Measurements from ENCODE around the gene NR1H3. TPM values are rescaled to one million over a fixed set of nuclear protein-coding genes. Genes with fewer than 3 reads are reported as not detected.

The NR1H3 gene
- total and polyA plus RNA-seq, 4 donors: 35.0 to 62.0 (median 57.0) TPM

DNA sequence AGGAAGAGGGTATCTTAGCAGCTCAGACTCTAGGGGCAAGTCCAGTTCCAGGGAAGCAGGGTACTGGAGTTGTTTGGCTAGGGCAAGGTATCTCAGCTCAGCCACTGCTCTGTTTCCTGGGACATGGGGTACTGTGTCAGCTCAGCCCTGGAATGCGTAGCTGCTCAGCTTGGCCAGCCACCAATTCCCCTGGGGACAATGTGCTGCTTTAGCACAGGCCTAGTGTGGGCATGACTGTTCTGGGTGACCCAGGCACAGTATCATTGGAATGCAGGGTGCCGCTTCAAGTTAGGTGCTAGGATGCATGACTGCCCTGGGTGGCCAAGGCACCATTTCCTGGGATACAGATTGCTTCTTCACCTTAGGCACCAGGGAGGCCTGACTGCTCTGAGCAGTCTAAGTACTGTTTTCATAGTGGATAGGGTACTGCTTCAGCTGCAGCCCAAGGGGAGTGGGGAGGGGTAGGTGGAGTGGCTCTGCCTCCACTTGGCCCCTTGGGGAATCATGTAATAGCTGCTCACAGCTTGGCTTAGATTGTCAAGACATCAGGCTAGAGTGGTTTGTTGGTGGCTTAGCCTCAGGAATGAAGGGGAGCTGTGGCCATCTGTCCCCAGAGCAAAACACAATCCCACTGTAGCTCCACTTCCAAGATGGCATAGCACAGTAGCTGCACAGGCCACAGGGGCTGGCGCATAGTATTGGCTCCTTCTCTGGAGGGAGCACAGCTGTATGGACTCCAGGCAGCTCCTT is 48.1 kb downstream of the NR1H3 start:
- no peak overlapping the region for H3K4me3 ChIP-seq
- no peaks in the 10 kb centered on the region for H3K27me3 ChIP-seq (ENCODE audit: control insufficient read depth in 3 of 3, insufficient read depth in 3 of 3, low read length in 2 of 3)
- TF ChIP-seq, protein P1, sequence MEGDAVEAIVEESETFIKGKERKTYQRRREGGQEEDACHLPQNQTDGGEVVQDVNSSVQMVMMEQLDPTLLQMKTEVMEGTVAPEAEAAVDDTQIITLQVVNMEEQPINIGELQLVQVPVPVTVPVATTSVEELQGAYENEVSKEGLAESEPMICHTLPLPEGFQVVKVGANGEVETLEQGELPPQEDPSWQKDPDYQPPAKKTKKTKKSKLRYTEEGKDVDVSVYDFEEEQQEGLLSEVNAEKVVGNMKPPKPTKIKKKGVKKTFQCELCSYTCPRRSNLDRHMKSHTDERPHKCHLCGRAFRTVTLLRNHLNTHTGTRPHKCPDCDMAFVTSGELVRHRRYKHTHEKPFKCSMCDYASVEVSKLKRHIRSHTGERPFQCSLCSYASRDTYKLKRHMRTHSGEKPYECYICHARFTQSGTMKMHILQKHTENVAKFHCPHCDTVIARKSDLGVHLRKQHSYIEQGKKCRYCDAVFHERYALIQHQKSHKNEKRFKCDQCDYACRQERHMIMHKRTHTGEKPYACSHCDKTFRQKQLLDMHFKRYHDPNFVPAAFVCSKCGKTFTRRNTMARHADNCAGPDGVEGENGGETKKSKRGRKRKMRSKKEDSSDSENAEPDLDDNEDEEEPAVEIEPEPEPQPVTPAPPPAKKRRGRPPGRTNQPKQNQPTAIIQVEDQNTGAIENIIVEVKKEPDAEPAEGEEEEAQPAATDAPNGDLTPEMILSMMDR (IDR thresholded peaks at IDR 0.05; ENCODE audit: control extremely low read depth, extremely low read depth): no peak
- 94 to 97% methylated on average over 3 of the region's 3 CpGs for WGBS, 2 donors
- no peak for DNase-seq
- peaks cover 0 to 3% (median 0%) of the 10 kb centered on the region in 4 donors for H3K9me3 ChIP-seq (ENCODE audit: control insufficient read depth in 4 of 4, insufficient read depth in 3 of 4, low read length in 3 of 4)
- no peak for ATAC-seq (ENCODE audit: insufficient read depth, low FRiP score)
- H3K9ac ChIP-seq (ENCODE audit: insufficient read depth in 1 of 2, low read length in 2 of 2): no peak overlapping the region
- peaks cover 15 to 63% (median 38%) of the 10 kb centered on the region in 4 donors for H3K36me3 ChIP-seq (ENCODE audit: control insufficient read depth in 4 of 4, insufficient read depth in 4 of 4, low read length in 4 of 4)
- H3K27ac ChIP-seq (ENCODE audit: low read depth in 1 of 2, low read length in 1 of 2): peak overlapping the region in 1 of 2 donors; percentile 87
- peaks cover 0 to 8% (median 0%) of the 10 kb centered on the region in 5 donors for H3K4me1 ChIP-seq (ENCODE audit: control insufficient read depth in 5 of 5, insufficient read depth in 5 of 5, low read length in 5 of 5)

DNA sequence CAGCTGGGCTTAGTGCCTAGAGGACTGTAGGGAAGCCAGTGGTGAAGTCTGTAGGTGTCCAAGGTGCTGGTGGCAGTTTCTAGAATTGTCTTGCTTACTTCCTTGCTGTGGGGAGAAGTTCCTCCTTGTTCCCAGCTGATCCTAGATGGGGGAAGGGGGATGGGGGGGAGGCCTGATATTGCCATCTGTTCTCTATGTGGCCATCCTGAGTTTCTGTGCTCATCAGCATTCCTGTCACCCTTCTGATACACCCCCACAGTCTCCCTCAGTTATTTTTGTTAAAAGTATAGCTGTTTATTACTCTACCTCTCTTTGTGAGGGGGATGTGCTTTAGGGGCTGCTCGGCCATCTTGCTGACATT is 48.7 kb downstream of the NR1H3 start:
- TF ChIP-seq, protein P1 (IDR thresholded peaks at IDR 0.05; ENCODE audit: control extremely low read depth, extremely low read depth): no peak
- ATAC-seq (ENCODE audit: insufficient read depth, low FRiP score) (no peak), DNase-seq (no peak)
- Histone ChIP-seq H3K9ac (ENCODE audit: insufficient read depth in 1 of 2, low read length in 2 of 2) (no peak overlapping the region), H3K9me3 (ENCODE audit: control insufficient read depth in 4 of 4, insufficient read depth in 3 of 4, low read length in 3 of 4) (peaks cover 0 to 3% (median 0%) of the 10 kb centered on the region in 4 donors), H3K4me1 (ENCODE audit: control insufficient read depth in 5 of 5, insufficient read depth in 5 of 5, low read length in 5 of 5) (peaks cover 0 to 8% (median 0%) of the 10 kb centered on the region in 5 donors), H3K27ac (ENCODE audit: low read depth in 1 of 2, low read length in 1 of 2) (peak overlapping the region in 1 of 2 donors; percentile 58), H3K4me3 (no peak overlapping the region), H3K27me3 (ENCODE audit: control insufficient read depth in 3 of 3, insufficient read depth in 3 of 3, low read length in 2 of 3) (no peaks in the 10 kb centered on the region), H3K36me3 (ENCODE audit: control insufficient read depth in 4 of 4, insufficient read depth in 4 of 4, low read length in 4 of 4) (peaks cover 20 to 67% (median 39%) of the 10 kb centered on the region in 4 donors)
- WGBS, 2 donors: 89 to 93% methylated on average over 1 of the region's 1 CpG

DNA sequence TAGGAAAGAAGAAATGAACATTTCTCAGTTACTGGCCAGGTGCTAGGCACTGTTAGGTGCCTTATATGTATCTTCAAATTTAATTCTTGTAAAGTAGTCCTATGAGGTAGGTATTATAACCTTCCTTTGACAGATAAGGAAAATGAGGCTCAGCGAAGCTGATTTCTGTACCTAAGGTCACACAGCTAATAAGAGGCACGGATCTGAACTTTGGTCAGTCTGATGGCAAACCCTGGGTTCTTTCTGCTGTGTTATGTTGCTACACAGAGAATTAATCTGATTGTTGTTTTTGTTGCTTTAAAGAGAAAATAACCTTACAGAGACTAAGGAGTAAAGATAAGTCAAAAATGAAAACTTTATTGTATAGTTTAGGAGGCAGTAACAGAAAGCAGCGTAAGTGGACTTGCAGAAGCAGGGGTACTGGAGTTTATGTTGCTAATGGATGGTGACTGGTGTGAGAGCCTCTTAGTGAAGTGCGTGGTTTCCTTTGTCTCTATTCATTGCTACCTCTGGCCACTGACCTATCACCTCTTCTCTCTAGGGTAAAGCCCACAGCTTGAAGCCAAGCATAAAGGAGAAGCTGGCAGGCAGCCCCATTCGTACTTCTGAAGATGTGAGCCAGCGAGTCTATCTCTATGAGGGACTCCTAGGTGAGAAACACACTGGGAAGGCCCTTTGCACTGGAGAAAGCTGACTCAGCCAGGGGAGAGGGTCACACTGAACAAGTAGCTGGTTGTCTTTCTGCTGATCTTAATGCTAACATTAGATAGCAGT is 50.4 kb downstream of the NR1H3 start:
- no peak for DNase-seq
- Histone ChIP-seq H3K4me3 (no peak overlapping the region), H3K27ac (ENCODE audit: low read depth in 1 of 2, low read length in 1 of 2) (no peak overlapping the region), H3K9ac (ENCODE audit: insufficient read depth in 1 of 2, low read length in 2 of 2) (no peak overlapping the region), H3K4me1 (ENCODE audit: control insufficient read depth in 5 of 5, insufficient read depth in 5 of 5, low read length in 5 of 5) (peaks cover 0 to 8% (median 0%) of the 10 kb centered on the region in 5 donors), H3K9me3 (ENCODE audit: control insufficient read depth in 4 of 4, insufficient read depth in 3 of 4, low read length in 3 of 4) (no peaks in the 10 kb centered on the region), H3K27me3 (ENCODE audit: control insufficient read depth in 3 of 3, insufficient read depth in 3 of 3, low read length in 2 of 3) (no peaks in the 10 kb centered on the region), H3K36me3 (ENCODE audit: control insufficient read depth in 4 of 4, insufficient read depth in 4 of 4, low read length in 4 of 4) (peaks cover 28 to 63% (median 41%) of the 10 kb centered on the region in 4 donors)
- ATAC-seq (ENCODE audit: insufficient read depth, low FRiP score): no peak
- TF ChIP-seq, protein P1 (IDR thresholded peaks at IDR 0.05; ENCODE audit: control extremely low read depth, extremely low read depth): no peak
- WGBS, 2 donors: 94% methylated on average over 6 of the region's 6 CpGs
